Kidney (tissue), 22 donors: Measurements from ENCODE around the gene PPA2. TPM values are rescaled to one million over a fixed set of nuclear protein-coding genes. Genes with fewer than 3 reads are reported as not detected.

ENCODE experiments used
- DNase-seq, 5 donors: peaks; one replicate each; pipeline ENCODE4 v3.0.0-alpha.2; 2013 to 2020
- FAIRE-seq: peaks from 2 replicates; lab custom pipeline; 2012; peaks lifted over from hg19 to GRCh38; lab: Jason Lieb, UNC
- H3K27ac ChIP-seq, 2 donors: one replicate each; pipeline ENCODE4 v1.7.0; 2013; ENCODE audit warnings: low read depth in 2 of 2, low read length in 2 of 2, inconsistent platforms in 1 of 2
- H3K27me3 ChIP-seq: one replicate; pipeline ENCODE4 v1.7.1; 2013; ENCODE audit warnings: low read length, inconsistent platforms; ENCODE audit not compliant: control insufficient read depth, insufficient read depth
- H3K36me3 ChIP-seq, 3 donors: one replicate each; pipeline versions ENCODE4 v1.7.0 to v1.7.1; 2013; ENCODE audit warnings: low read length in 3 of 3, control low read depth in 1 of 3, inconsistent platforms in 1 of 3; ENCODE audit not compliant: insufficient read depth in 3 of 3, control insufficient read depth in 2 of 3
- H3K4me1 ChIP-seq, 3 donors: one replicate each; pipeline versions ENCODE4 v1.7.0 to v1.7.1; 2013; ENCODE audit warnings: low read length in 3 of 3, inconsistent platforms in 1 of 3, low read depth in 1 of 3; ENCODE audit not compliant: control insufficient read depth in 2 of 3, insufficient read depth in 2 of 3
- H3K4me3 ChIP-seq, 3 donors: one replicate each; pipeline versions ENCODE4 v1.7.0 to v1.8.1; 2013; ENCODE audit warnings: low read length in 3 of 3, control low read depth in 1 of 3, inconsistent platforms in 1 of 3
- H3K9ac ChIP-seq, 3 donors: one replicate each; pipeline versions ENCODE4 v1.7.0 to v1.7.1; 2013; ENCODE audit warnings: low read length in 3 of 3, control low read depth in 1 of 3, inconsistent platforms in 1 of 3
- H3K9me3 ChIP-seq, 3 donors: one replicate each; pipeline versions ENCODE4 v1.7.0 to v1.7.1; 2013; ENCODE audit warnings: low read length in 3 of 3, control low read depth in 1 of 3, inconsistent platforms in 1 of 3; ENCODE audit not compliant: control insufficient read depth in 2 of 3, insufficient read depth in 1 of 3
- CTCF ChIP-seq: IDR thresholded peaks from 3 replicates; pipeline ENCODE4 v1.5.1; 2012; ENCODE audit warnings: mild to moderate bottlenecking, moderate library complexity, borderline replicate concordance; ENCODE audit not compliant: insufficient read depth; ENCODE audit errors: extremely low read depth
- intact Hi-C: fragments of 100-400 bp; cut with DNase I; formaldehyde crosslinking; loops from one replicate; pipeline ENCODE4 v1.11.1; 2022
- long read RNA-seq, 10 donors: library from polyadenylated mRNA in 1 of 10; unstranded in 1 of 10; transcript quantifications; one replicate each; pipeline ENCODE4 v2.0.0 and lab custom pipeline, GENCODE V29; 2021 to 2026
- polyA plus RNA-seq: library from polyadenylated mRNA; stranded (reverse); fragments of 350-450 nt; fragmentation: Illumina TruSeq; extraction: RNeasy Lipid Tissue Mini Kit (QIAGEN cat#74804); gene quantifications from one replicate; pipeline ENCODE4 v1.2.3, GENCODE V29; 2014; ENCODE audit warnings: low read depth, low replicate concordance; ENCODE audit not compliant: insufficient read depth
- total RNA-seq: library from RNA; stranded (reverse); fragmentation: NEBNext Ultra II Directional; extraction: Animal tissue kit (Norgen Biotek cat#: 25700); gene quantifications from one replicate; pipeline ENCODE4 v1.2.1, GENCODE V29; 2021
- donor health status: control.
- donor health status: control.
- donor health status: control.
- donor health status: control.
- donor health status: control.
- donor health status: DM: yes; HTN: yes; CAD: no.
- donor health status: Normal renal cell carcinoma (clear cell type).

Gene PPA2
- total RNA-seq (84.9 TPM), polyA plus RNA-seq (193 TPM)
- long read RNA-seq, donor 1, transcript PPA2-201 (12 exons, 1,684 nt) = major isoform, 20 of 27 reads
- long read RNA-seq, donor 1, partial matches to known transcripts = 0 of 27 reads
- long read RNA-seq, donor 1, other reads (novel, unspliced or antisense) = 0 of 27 reads
- long read RNA-seq, donor 2, transcript PPA2-201 (12 exons, 1,684 nt) = major isoform, 34 of 47 reads
- long read RNA-seq, donor 2, partial matches to known transcripts = 8 of 47 reads
- long read RNA-seq, donor 2, other reads (novel, unspliced or antisense) = 0 of 47 reads
- long read RNA-seq, donor 3, transcript PPA2-201 (12 exons, 1,684 nt) = major isoform, 40 of 59 reads
- long read RNA-seq, donor 3, partial matches to known transcripts = 11 of 59 reads
- long read RNA-seq, donor 3, other reads (novel, unspliced or antisense) = 0 of 59 reads
- long read RNA-seq, donor 4, transcript PPA2-201 (12 exons, 1,684 nt) = major isoform, 22 of 27 reads
- long read RNA-seq, donor 4, partial matches to known transcripts = 0 of 27 reads
- long read RNA-seq, donor 4, other reads (novel, unspliced or antisense) = 0 of 27 reads
- long read RNA-seq, donor 5, transcript PPA2-201 (12 exons, 1,684 nt) = major isoform, 5 of 5 reads
- long read RNA-seq, donor 5, partial matches to known transcripts = 0 of 5 reads
- long read RNA-seq, donor 5, other reads (novel, unspliced or antisense) = 0 of 5 reads
- long read RNA-seq, donor 6, transcript PPA2-207 (5 exons, 631 nt) = minor isoform, 5 of 87 reads
- long read RNA-seq, donor 6, transcript PPA2-201 (12 exons, 1,684 nt) = major isoform, 65 of 87 reads
- long read RNA-seq, donor 6, partial matches to known transcripts = 7 of 87 reads
- long read RNA-seq, donor 6, other reads (novel, unspliced or antisense) = 0 of 87 reads
- long read RNA-seq, donor 7, transcript PPA2-201 (12 exons, 1,684 nt) = major isoform, 30 of 45 reads
- long read RNA-seq, donor 7, partial matches to known transcripts = 6 of 45 reads
- long read RNA-seq, donor 7, other reads (novel, unspliced or antisense) = 7 of 45 reads
- long read RNA-seq, donor 8, transcript PPA2-201 (12 exons, 1,684 nt) = major isoform, 30 of 39 reads
- long read RNA-seq, donor 8, partial matches to known transcripts = 0 of 39 reads
- long read RNA-seq, donor 8, other reads (novel, unspliced or antisense) = 0 of 39 reads
- long read RNA-seq, donor 9, transcript PPA2-202 (11 exons, 1,414 nt) = minor isoform, 5 of 23 reads
- long read RNA-seq, donor 9, transcript PPA2-201 (12 exons, 1,684 nt) = major isoform, 14 of 23 reads
- long read RNA-seq, donor 9, partial matches to known transcripts = 0 of 23 reads
- long read RNA-seq, donor 9, other reads (novel, unspliced or antisense) = 0 of 23 reads
- long read RNA-seq, donor 10, transcript PPA2-201 (12 exons, 1,684 nt) = major isoform, 20 of 33 reads
- long read RNA-seq, donor 10, partial matches to known transcripts = 8 of 33 reads
- long read RNA-seq, donor 10, other reads (novel, unspliced or antisense) = 0 of 33 reads

DNA sequence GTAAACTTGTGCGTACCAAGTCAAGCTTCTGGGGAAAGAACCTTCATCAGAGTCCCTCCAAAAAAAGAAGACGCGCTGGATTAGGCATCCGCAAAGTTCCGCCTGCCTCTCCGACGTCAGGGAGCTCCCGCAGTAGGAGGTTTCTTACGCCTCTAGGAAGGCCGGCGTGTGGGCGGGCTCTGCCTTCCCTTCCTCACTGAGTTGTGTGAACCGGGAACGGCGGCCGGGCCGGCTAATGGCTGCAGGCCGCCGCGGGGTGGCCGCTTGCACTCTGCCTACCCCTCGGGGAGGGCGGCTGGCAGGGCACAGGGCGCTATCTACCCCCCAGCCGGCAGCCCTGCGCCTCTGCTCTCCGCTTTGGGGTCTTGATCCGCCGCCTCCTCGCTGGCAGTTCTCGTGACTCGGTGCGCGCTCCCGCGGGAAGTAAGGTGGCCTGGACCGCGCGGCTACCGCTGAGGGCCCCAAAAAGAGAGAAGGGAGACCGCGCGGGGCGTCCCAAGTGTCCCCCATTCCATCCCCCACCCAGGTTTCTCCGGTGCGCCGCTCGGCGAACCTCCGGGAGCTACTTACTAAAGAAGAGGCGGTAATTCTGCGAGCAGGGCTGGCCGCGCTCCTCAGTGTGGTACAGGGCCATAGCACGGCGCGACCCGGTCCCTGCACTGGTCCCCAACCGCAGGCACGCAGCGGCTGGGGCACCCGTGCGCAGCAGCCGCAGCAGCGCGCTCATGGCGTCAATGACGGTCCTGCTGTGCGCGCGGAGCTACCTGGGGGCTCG lies at the start of gene PPA2:
Gene PPA2, minus strand, starts transcription at position 739 of the 775 bp plus-strand sequence. Its CDS starts 12 bp downstream, at position 727.
- Histone ChIP-seq H3K4me1 (peaks cover 0 to 14% (median 6%) of the 10 kb centered on the region in 3 donors), H3K4me3 (peak within 1 kb of the TSS; percentile 88 to 93 (median 89)), H3K9ac (peak within 1 kb of the TSS; percentile 86 to 99 (median 98)), H3K27ac (peak within 1 kb of the TSS; percentile 98 to 99), H3K36me3 (no peaks in the 10 kb centered on the region), H3K27me3 (no peaks in the 10 kb centered on the region), H3K9me3 (no peaks in the 10 kb centered on the region)
- intact Hi-C loops = loop anchor here (5.0 kb wide), 1 partner anchor 331 kb away; no protein-coding TSS in a partner anchor
- no peak for TF ChIP-seq CTCF
- FAIRE-seq (no peak), DNase-seq (peak; percentile 85 to 96 (median 95))

- no peaks in the 10 kb centered on the region for H3K4me1 ChIP-seq
- TF ChIP-seq CTCF = peak; percentile 62
- FAIRE-seq (peak; percentile 51), DNase-seq (peak in 3 of 5 donors; percentile 48 to 84 (median 82))
- no peaks in the 10 kb centered on the region for H3K9me3 ChIP-seq
- no peak overlapping the region for H3K4me3 ChIP-seq
- no peaks in the 10 kb centered on the region for H3K27me3 ChIP-seq
- H3K9ac ChIP-seq = no peak overlapping the region
- H3K36me3 ChIP-seq = no peaks in the 10 kb centered on the region
- intact Hi-C loops = no loop called here
- H3K27ac ChIP-seq = no peak overlapping the region
Measured at GRCh38 chr4:105520819-105521790, 47.2 kb upstream of the PPA2 start.
